GM12874 (cell line): Measurements from ENCODE around the gene PERCC1.

Experiments
- CTCF ChIP-seq: IDR thresholded peaks from 2 replicates; pipeline ENCODE4 v1.5.1; 2011; ENCODE audit warnings: low read depth, mild to moderate bottlenecking, control low read depth, low read length, moderate library complexity; ENCODE audit not compliant: insufficient read depth

PERCC1 gene

GRCh38 chr16:1401061-1401757, 29.7 kb upstream of the PERCC1 start:
- no peak for TF ChIP-seq CTCF

DNA sequence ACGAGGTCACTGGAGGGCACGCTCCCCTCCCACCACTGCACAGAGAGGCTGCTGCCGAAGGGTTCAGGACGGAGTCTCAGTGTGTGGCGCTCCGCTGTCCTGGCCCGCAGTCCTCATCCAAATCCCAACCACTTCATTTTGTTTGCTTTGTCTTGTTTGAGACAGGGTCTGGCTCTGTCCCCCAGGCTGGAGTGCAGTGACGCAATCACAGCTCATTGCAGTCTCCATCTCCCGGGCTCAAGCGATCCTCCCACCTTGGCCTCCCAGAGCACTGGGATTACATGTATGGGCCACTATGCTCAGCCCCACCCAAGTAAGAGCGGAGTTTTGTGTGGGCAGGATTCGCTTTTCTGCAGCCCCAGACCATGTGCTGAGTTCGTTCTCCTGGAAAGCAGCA, 29.1 kb upstream of the PERCC1 start:
- no peak for TF ChIP-seq CTCF

DNA sequence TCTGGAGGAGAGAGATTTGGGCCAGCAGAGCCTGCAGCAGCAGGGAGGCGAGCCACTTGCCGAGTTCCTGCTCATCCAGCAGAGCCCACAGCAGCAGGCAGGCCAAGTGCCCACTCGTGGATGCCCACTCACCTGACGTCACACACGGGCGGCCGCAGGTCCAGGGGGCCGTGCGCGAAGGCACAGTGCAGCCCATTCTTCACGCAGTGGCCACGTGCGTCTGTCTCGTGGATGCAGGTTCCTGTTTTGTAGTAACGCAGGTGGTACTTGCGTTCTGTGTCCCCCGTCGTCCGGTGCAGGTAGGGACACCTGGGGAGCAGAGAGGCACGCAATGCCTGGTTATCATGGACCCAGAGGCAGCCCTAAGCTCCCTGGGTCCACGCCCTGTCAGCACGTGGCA, 27.8 kb upstream of the PERCC1 start:
- TF ChIP-seq CTCF: no peak

DNA sequence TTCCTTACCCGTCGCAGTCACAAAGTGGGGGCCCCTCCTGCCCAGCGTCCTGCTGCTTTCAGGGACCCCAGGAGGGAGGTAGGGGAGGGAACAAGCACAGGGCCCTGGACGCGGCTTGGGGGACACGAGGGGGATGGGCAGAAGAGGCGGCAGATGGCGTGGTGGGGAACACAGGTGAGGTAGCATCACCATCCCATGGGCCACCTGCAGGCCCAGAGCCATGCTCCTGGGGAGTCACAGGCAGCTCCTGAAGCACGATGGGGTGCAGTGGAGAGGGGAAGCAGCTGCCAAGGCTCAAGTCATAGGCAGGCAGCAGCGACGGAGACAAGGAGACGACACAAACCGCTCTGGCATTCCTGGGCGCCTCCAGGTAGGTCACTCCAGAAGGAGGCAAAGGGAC, 27.1 kb upstream of the PERCC1 start:
- TF ChIP-seq CTCF: no peak

DNA sequence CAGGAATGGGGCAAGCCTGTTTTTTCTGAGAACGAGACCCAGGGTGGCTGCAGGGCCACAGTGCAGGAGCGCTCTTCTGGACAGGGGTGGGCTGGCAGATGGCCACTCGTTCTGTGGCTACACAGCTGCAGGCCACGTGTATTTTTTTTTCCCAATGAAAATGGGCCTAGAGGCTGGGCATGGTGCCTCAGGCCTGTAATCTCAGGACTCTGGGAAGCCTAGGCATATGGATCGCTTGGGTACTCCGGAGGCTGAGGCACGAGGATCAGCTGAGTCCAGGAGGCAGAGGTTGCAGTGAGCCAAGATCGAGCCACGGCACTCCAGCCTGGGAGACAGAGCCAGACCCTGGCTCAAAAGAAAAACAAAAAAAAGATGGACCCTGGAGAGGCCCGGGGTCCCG, 23.1 kb upstream of the PERCC1 start:
- TF ChIP-seq CTCF: no peak

- TF ChIP-seq CTCF: no peak
Measured at GRCh38 chr16:1408171-1408837, 22.6 kb upstream of the PERCC1 start.

- TF ChIP-seq CTCF: no peak
Measured at GRCh38 chr16:1412847-1413246, 18.0 kb upstream of the PERCC1 start.
